ENCODE measurements around the gene ANKRD9.

ANKRD9 gene

DNA sequence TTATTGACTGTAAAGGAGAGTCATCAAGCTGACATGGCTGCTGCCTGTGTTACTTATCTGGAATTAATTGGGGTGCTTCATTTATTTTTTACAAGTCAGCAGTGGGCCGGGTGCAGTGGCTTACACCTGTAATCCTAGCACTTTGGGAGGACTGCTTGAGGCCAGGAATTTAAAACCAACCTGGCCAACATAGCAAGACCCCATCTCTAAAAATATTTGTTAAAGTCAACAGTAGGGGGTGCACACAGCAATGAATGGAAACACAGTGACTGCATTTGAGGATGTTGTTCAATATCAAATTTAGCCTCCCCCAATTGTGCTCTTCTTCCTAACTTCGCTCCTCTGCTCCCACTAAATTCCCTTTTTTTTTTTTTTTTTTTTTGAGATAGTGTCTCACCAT, 52.1 kb downstream of the ANKRD9 start:
- TF ChIP-seq, protein P1, sequence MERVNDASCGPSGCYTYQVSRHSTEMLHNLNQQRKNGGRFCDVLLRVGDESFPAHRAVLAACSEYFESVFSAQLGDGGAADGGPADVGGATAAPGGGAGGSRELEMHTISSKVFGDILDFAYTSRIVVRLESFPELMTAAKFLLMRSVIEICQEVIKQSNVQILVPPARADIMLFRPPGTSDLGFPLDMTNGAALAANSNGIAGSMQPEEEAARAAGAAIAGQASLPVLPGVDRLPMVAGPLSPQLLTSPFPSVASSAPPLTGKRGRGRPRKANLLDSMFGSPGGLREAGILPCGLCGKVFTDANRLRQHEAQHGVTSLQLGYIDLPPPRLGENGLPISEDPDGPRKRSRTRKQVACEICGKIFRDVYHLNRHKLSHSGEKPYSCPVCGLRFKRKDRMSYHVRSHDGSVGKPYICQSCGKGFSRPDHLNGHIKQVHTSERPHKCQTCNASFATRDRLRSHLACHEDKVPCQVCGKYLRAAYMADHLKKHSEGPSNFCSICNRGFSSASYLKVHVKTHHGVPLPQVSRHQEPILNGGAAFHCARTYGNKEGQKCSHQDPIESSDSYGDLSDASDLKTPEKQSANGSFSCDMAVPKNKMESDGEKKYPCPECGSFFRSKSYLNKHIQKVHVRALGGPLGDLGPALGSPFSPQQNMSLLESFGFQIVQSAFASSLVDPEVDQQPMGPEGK (CRISPR knock-in tag; IDR thresholded peaks at IDR 0.05; ENCODE audit: borderline replicate concordance): no peak
- TF ChIP-seq SNAI2 (CRISPR knock-in tag; IDR thresholded peaks at IDR 0.05) (no peak), PPARA (CRISPR knock-in tag; IDR thresholded peaks at IDR 0.05; ENCODE audit: borderline replicate concordance) (no peak), CSDC2 (CRISPR knock-in tag; IDR thresholded peaks at IDR 0.05) (no peak)
- TF ChIP-seq, protein P2, sequence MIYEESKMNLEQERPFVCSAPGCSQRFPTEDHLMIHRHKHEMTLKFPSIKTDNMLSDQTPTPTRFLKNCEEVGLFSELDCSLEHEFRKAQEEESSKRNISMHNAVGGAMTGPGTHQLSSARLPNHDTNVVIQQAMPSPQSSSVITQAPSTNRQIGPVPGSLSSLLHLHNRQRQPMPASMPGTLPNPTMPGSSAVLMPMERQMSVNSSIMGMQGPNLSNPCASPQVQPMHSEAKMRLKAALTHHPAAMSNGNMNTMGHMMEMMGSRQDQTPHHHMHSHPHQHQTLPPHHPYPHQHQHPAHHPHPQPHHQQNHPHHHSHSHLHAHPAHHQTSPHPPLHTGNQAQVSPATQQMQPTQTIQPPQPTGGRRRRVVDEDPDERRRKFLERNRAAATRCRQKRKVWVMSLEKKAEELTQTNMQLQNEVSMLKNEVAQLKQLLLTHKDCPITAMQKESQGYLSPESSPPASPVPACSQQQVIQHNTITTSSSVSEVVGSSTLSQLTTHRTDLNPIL (CRISPR knock-in tag; IDR thresholded peaks at IDR 0.05; ENCODE audit: low read depth): no peak
- TF ChIP-seq, protein P3, sequence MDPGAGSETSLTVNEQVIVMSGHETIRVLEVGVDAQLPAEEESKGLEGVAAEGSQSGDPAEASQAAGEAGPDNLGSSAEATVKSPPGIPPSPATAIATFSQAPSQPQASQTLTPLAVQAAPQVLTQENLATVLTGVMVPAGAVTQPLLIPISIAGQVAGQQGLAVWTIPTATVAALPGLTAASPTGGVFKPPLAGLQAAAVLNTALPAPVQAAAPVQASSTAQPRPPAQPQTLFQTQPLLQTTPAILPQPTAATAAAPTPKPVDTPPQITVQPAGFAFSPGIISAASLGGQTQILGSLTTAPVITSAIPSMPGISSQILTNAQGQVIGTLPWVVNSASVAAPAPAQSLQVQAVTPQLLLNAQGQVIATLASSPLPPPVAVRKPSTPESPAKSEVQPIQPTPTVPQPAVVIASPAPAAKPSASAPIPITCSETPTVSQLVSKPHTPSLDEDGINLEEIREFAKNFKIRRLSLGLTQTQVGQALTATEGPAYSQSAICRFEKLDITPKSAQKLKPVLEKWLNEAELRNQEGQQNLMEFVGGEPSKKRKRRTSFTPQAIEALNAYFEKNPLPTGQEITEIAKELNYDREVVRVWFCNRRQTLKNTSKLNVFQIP (CRISPR knock-in tag; IDR thresholded peaks at IDR 0.05; ENCODE audit: borderline replicate concordance, low read depth): no peak
- ATAC-seq: no peak

DNA sequence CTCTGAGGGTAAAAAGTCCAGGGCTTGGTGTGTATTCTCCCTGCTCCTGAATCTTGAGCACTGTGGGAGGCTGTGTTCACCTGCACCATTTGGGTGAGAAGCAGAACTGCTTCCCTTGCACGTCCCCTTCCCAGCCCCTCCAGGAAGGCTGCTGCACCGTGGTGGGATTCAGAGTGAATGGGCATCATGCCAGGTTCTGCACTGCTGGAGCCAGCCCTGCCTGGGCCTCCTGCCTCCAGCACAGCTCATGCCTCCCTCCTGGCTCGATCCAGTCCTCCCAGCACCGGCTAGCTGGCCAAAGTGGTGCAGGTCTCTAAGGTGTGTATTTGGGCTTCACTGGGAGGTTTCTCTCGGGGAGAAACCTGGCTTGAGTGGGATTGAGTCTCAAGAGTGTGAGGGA, 54.9 kb downstream of the ANKRD9 start:
- TF ChIP-seq, protein P4, sequence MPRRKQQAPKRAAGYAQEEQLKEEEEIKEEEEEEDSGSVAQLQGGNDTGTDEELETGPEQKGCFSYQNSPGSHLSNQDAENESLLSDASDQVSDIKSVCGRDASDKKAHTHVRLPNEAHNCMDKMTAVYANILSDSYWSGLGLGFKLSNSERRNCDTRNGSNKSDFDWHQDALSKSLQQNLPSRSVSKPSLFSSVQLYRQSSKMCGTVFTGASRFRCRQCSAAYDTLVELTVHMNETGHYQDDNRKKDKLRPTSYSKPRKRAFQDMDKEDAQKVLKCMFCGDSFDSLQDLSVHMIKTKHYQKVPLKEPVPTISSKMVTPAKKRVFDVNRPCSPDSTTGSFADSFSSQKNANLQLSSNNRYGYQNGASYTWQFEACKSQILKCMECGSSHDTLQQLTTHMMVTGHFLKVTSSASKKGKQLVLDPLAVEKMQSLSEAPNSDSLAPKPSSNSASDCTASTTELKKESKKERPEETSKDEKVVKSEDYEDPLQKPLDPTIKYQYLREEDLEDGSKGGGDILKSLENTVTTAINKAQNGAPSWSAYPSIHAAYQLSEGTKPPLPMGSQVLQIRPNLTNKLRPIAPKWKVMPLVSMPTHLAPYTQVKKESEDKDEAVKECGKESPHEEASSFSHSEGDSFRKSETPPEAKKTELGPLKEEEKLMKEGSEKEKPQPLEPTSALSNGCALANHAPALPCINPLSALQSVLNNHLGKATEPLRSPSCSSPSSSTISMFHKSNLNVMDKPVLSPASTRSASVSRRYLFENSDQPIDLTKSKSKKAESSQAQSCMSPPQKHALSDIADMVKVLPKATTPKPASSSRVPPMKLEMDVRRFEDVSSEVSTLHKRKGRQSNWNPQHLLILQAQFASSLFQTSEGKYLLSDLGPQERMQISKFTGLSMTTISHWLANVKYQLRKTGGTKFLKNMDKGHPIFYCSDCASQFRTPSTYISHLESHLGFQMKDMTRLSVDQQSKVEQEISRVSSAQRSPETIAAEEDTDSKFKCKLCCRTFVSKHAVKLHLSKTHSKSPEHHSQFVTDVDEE (CRISPR knock-in tag; IDR thresholded peaks at IDR 0.05): no peak
- TF ChIP-seq GLIS3 (CRISPR knock-in tag; IDR thresholded peaks at IDR 0.05) (no peak), TCF4 (CRISPR knock-in tag; IDR thresholded peaks at IDR 0.05; ENCODE audit: borderline replicate concordance) (no peak), RARB (CRISPR knock-in tag; IDR thresholded peaks at IDR 0.05) (no peak), SNAI2 (CRISPR knock-in tag; IDR thresholded peaks at IDR 0.05) (no peak), OSR1 (CRISPR knock-in tag; IDR thresholded peaks at IDR 0.05) (no peak), ESRRG (CRISPR knock-in tag; IDR thresholded peaks at IDR 0.05) (no peak), ZNF8 (CRISPR knock-in tag; IDR thresholded peaks at IDR 0.05) (no peak), ZFP30 (CRISPR knock-in tag; IDR thresholded peaks at IDR 0.05) (no peak), CSDC2 (CRISPR knock-in tag; IDR thresholded peaks at IDR 0.05) (no peak), ZNF565 (CRISPR knock-in tag; conservative IDR thresholded peaks at IDR 0.05; ENCODE audit: low read depth) (no peak), ZNF70 (CRISPR knock-in tag; IDR thresholded peaks at IDR 0.05) (no peak), ZC3H10 (CRISPR knock-in tag; IDR thresholded peaks at IDR 0.05) (no peak)
- TF ChIP-seq, protein P3 (CRISPR knock-in tag; IDR thresholded peaks at IDR 0.05; ENCODE audit: borderline replicate concordance, low read depth): no peak
- TF ChIP-seq, protein P1 (CRISPR knock-in tag; IDR thresholded peaks at IDR 0.05; ENCODE audit: borderline replicate concordance): no peak
- TF ChIP-seq, protein P5, sequence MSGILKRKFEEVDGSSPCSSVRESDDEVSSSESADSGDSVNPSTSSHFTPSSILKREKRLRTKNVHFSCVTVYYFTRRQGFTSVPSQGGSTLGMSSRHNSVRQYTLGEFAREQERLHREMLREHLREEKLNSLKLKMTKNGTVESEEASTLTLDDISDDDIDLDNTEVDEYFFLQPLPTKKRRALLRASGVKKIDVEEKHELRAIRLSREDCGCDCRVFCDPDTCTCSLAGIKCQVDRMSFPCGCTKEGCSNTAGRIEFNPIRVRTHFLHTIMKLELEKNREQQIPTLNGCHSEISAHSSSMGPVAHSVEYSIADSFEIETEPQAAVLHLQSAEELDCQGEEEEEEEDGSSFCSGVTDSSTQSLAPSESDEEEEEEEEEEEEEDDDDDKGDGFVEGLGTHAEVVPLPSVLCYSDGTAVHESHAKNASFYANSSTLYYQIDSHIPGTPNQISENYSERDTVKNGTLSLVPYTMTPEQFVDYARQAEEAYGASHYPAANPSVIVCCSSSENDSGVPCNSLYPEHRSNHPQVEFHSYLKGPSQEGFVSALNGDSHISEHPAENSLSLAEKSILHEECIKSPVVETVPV (CRISPR knock-in tag; IDR thresholded peaks at IDR 0.05): no peak
- no peak; the same call in 2 of the 3 replicates for ATAC-seq
